AG10803 (cell line): ENCODE results near the gene STIM2.

Experiments
- DNase-seq: peaks from one replicate; pipeline ENCODE4 v3.0.0; 2010; ENCODE audit warnings: low read depth
- H3K4me3 ChIP-seq: 2 replicates; pipeline ENCODE4 v1.5.1; 2011; ENCODE audit warnings: mild to moderate bottlenecking, low read length, control low read depth
- CTCF ChIP-seq: conservative IDR thresholded peaks from 2 replicates; pipeline ENCODE4 v1.5.1; 2011; ENCODE audit warnings: mild to moderate bottlenecking, low read length, control low read depth, inconsistent platforms

The STIM2 gene

GRCh38 chr4:27046851-27047250, 186.2 kb downstream of the STIM2 start:
- no peak overlapping the region for H3K4me3 ChIP-seq
- no peak for DNase-seq
- TF ChIP-seq CTCF = no peak

GRCh38 chr4:27048429-27049238, 188.0 kb downstream of the STIM2 start:
- peak; percentile 78 for TF ChIP-seq CTCF
- peak; percentile 20 for DNase-seq
- H3K4me3 ChIP-seq = peak overlapping the region; percentile 53

- no peak overlapping the region for H3K4me3 ChIP-seq
- TF ChIP-seq CTCF = no peak
- no peak for DNase-seq
These were observed 188.7 kb downstream of the STIM2 start for GRCh38 chr4:27049239-27049829.

GRCh38 chr4:27050731-27051130, 190.1 kb downstream of the STIM2 start:
- DNase-seq = no peak

GRCh38 chr4:27055221-27055760, 194.7 kb downstream of the STIM2 start:
- TF ChIP-seq CTCF = no peak
- no peak for DNase-seq
- no peak overlapping the region for H3K4me3 ChIP-seq

More at GRCh38 chr4:27050731-27051130, 190.1 kb downstream of the STIM2 start:
- TF ChIP-seq CTCF = no peak
- H3K4me3 ChIP-seq = no peak overlapping the region

- TF ChIP-seq CTCF = no peak
- no peak for DNase-seq
- no peak overlapping the region for H3K4me3 ChIP-seq
These were observed 195.6 kb downstream of the STIM2 start for GRCh38 chr4:27056281-27056680.

- no peak for DNase-seq
- H3K4me3 ChIP-seq = no peak overlapping the region
- no peak for TF ChIP-seq CTCF
These were observed 196.4 kb downstream of the STIM2 start for GRCh38 chr4:27057053-27057452.
